Measurements from ENCODE around the gene OR4E1. TPM values are rescaled to one million over a fixed set of nuclear protein-coding genes. Genes with fewer than 3 reads are reported as not detected.

The OR4E1 gene
- total RNA-seq, 2 donors from 2014 or later, result not detected

- Mint-ChIP-seq H3K27ac (no peak overlapping the region), H3K27me3 (ENCODE audit: insufficient read depth) (no peaks in the 10 kb centered on the region), H3K4me3 (no peak overlapping the region), H3K4me1 (no peaks in the 10 kb centered on the region), H3K9me3 (peaks cover 5% of the 10 kb centered on the region), H3K36me3 (ENCODE audit: low read depth) (no peaks in the 10 kb centered on the region)
- no peaks in the 10 kb centered on the region for H3K9me3 ChIP-seq (ENCODE audit: control insufficient read depth, low read length)
- H3K27me3 ChIP-seq (ENCODE audit: control insufficient read depth, insufficient read depth, low read length, poor library complexity, severe bottlenecking), result no peaks in the 10 kb centered on the region
- TF ChIP-seq CTCF (conservative IDR thresholded peaks at IDR 0.05), result no peak
- 80 to 90% methylated on average over 1 to 2 of the region's 3 CpGs for WGBS, 2 experiments (ENCODE audit: insufficient coverage in 1 of 2, insufficient read length in 1 of 2)
- no peaks in the 10 kb centered on the region for H3K36me3 ChIP-seq (ENCODE audit: control insufficient read depth, insufficient read depth, low read length)
- no peak overlapping the region for H3K27ac ChIP-seq (ENCODE audit: low read depth, low read length)
- H3K9ac ChIP-seq (ENCODE audit: extremely low read depth, low read length, poor library complexity, severe bottlenecking), result no peak overlapping the region
- no peaks in the 10 kb centered on the region for H3K4me1 ChIP-seq (ENCODE audit: control insufficient read depth, insufficient read depth, low read length)
- DNase-seq, result no peak
- no peak overlapping the region for H3K4me3 ChIP-seq (ENCODE audit: low read length)
These were observed 5.2 kb downstream of the OR4E1 start for GRCh38 chr14:21668377-21668776.

GRCh38 chr14:21656980-21657379 lies 16.6 kb downstream of the OR4E1 start:
- Mint-ChIP-seq H3K9me3 (no peaks in the 10 kb centered on the region), H3K36me3 (ENCODE audit: low read depth) (no peaks in the 10 kb centered on the region), H3K4me3 (no peak overlapping the region), H3K27ac (no peak overlapping the region), H3K4me1 (peaks cover 4% of the 10 kb centered on the region), H3K27me3 (ENCODE audit: insufficient read depth) (no peaks in the 10 kb centered on the region)
- Histone ChIP-seq H3K27me3 (ENCODE audit: control insufficient read depth, insufficient read depth, low read length, poor library complexity, severe bottlenecking) (no peaks in the 10 kb centered on the region), H3K4me1 (ENCODE audit: control insufficient read depth, insufficient read depth, low read length) (no peaks in the 10 kb centered on the region), H3K4me3 (ENCODE audit: low read length) (no peak overlapping the region), H3K27ac (ENCODE audit: low read depth, low read length) (no peak overlapping the region), H3K36me3 (ENCODE audit: control insufficient read depth, insufficient read depth, low read length) (no peaks in the 10 kb centered on the region), H3K9ac (ENCODE audit: extremely low read depth, low read length, poor library complexity, severe bottlenecking) (no peak overlapping the region), H3K9me3 (ENCODE audit: control insufficient read depth, low read length) (no peaks in the 10 kb centered on the region)
- no peak for DNase-seq
- WGBS, 2 experiments (ENCODE audit: insufficient coverage in 1 of 2, insufficient read length in 1 of 2), result 86% methylated on average over 1 of the region's 1 CpG; no CpG with 5 or more reads in 1 of the 2 experiments
- TF ChIP-seq CTCF (conservative IDR thresholded peaks at IDR 0.05), result no peak

GRCh38 chr14:21654215-21654614 lies 19.4 kb downstream of the OR4E1 start:
- Histone ChIP-seq H3K27ac (ENCODE audit: low read depth, low read length) (no peak overlapping the region), H3K27me3 (ENCODE audit: control insufficient read depth, insufficient read depth, low read length, poor library complexity, severe bottlenecking) (no peaks in the 10 kb centered on the region), H3K9me3 (ENCODE audit: control insufficient read depth, low read length) (no peaks in the 10 kb centered on the region), H3K36me3 (ENCODE audit: control insufficient read depth, insufficient read depth, low read length) (no peaks in the 10 kb centered on the region), H3K4me1 (ENCODE audit: control insufficient read depth, insufficient read depth, low read length) (no peaks in the 10 kb centered on the region), H3K9ac (ENCODE audit: extremely low read depth, low read length, poor library complexity, severe bottlenecking) (no peak overlapping the region), H3K4me3 (ENCODE audit: low read length) (no peak overlapping the region)
- Mint-ChIP-seq H3K27me3 (ENCODE audit: insufficient read depth) (peaks cover 2% of the 10 kb centered on the region), H3K4me3 (no peak overlapping the region), H3K27ac (no peak overlapping the region), H3K4me1 (peaks cover 4% of the 10 kb centered on the region), H3K9me3 (no peaks in the 10 kb centered on the region), H3K36me3 (ENCODE audit: low read depth) (no peaks in the 10 kb centered on the region)
- TF ChIP-seq CTCF (conservative IDR thresholded peaks at IDR 0.05), result no peak
- WGBS, 2 experiments (ENCODE audit: insufficient coverage in 1 of 2, insufficient read length in 1 of 2), result 88 to 100% methylated on average over 1 to 5 of the region's 5 CpGs
- no peak for DNase-seq
